OCI-LY1 (cell line): ENCODE measurements around the gene RYR3.

Experiments
- H2AFZ ChIP-seq: fragments of 200-600 bp; sonication (generic), shearing (Covaris generic); 2 replicates; pipeline ENCODE4 v1.6.0; 2014; ENCODE audit warnings: antibody characterized with exemption, mild to moderate bottlenecking, low read length
- H3F3A ChIP-seq: fragments of 200-600 bp; sonication (generic), shearing (Covaris generic); 2 replicates; pipeline ENCODE4 v1.6.0; 2014; ENCODE audit warnings: mild to moderate bottlenecking, antibody characterized with exemption, low read length, moderate library complexity; ENCODE audit not compliant: insufficient read depth
- H3K27ac ChIP-seq: fragments of 200-600 bp; sonication (generic); 2 replicates; pipeline ENCODE4 v1.5.1; 2014; ENCODE audit warnings: low read length, mixed run types, mild to moderate bottlenecking, low read depth; ENCODE audit not compliant: poor library complexity, severe bottlenecking
- H3K27me3 ChIP-seq: fragments of 200-600 bp; sonication (generic); 2 replicates; pipeline ENCODE4 v1.6.0; 2014; ENCODE audit warnings: antibody characterized with exemption, mild to moderate bottlenecking, low read length, moderate library complexity; ENCODE audit not compliant: insufficient read depth
- H3K36me3 ChIP-seq: fragments of 200-600 bp; sonication (generic); 2 replicates; pipeline ENCODE4 v1.6.1; 2014; ENCODE audit warnings: mild to moderate bottlenecking, antibody characterized with exemption, low read length, moderate library complexity, mixed read lengths; ENCODE audit not compliant: insufficient read depth
- H3K4me1 ChIP-seq: fragments of 200-600 bp; sonication (generic); 2 replicates; pipeline ENCODE4 v1.5.1; 2014; ENCODE audit warnings: mild to moderate bottlenecking, low read length, moderate library complexity; ENCODE audit not compliant: insufficient read depth, severe bottlenecking
- H3K4me2 ChIP-seq: fragments of 200-600 bp; sonication (generic), shearing (Covaris generic); 2 replicates; pipeline ENCODE4 v1.6.1; 2014; ENCODE audit warnings: low read length
- H3K4me3 ChIP-seq: fragments of 200-600 bp; sonication (generic); 2 replicates; pipeline ENCODE4 v1.5.1; 2014; ENCODE audit warnings: low read length, low read depth, mild to moderate bottlenecking, mixed read lengths; ENCODE audit not compliant: poor library complexity, severe bottlenecking
- H3K79me2 ChIP-seq: fragments of 200-600 bp; shearing (Covaris generic); 2 replicates; pipeline ENCODE4 v1.6.1; 2016; ENCODE audit warnings: mixed run types, low read length, mixed read lengths; ENCODE audit not compliant: insufficient read depth
- H3K9ac ChIP-seq: fragments of 200-600 bp; sonication (generic), shearing (Covaris generic); 2 replicates; pipeline ENCODE4 v1.6.1; 2014; ENCODE audit warnings: mild to moderate bottlenecking, low read length, mixed read lengths
- H3K9me2 ChIP-seq: fragments of 200-600 bp; sonication (generic), shearing (Covaris generic); 2 replicates; pipeline ENCODE4 v1.6.1; 2014; ENCODE audit warnings: low read depth, mild to moderate bottlenecking, low read length, mixed read lengths
- H3K9me3 ChIP-seq: fragments of 200-600 bp; shearing (Covaris generic); 2 replicates; pipeline ENCODE4 v1.6.1; 2014; ENCODE audit warnings: low read length, mixed read lengths
- H4K20me1 ChIP-seq: fragments of 200-600 bp; sonication (generic), shearing (Covaris generic); 2 replicates; pipeline ENCODE4 v1.6.0; 2016; ENCODE audit warnings: mild to moderate bottlenecking, low read length; ENCODE audit not compliant: insufficient read depth
- EZH2 ChIP-seq: fragments of 200-600 bp; sonication (generic), shearing (Covaris generic); IDR thresholded peaks from 2 replicates; pipeline ENCODE4 v1.8.0; 2017; ENCODE audit warnings: borderline replicate concordance, mixed run types, mild to moderate bottlenecking, antibody characterized with exemption, low read length, moderate library complexity, mixed read lengths
- TF ChIP-seq, protein P1 (sequence below): fragments of 200-600 bp; sonication (generic), shearing (Covaris generic); IDR thresholded peaks from 2 replicates; pipeline ENCODE4 v1.5.1; 2017; ENCODE audit warnings: mild to moderate bottlenecking, antibody characterized with exemption, low read length, moderate library complexity, mixed read lengths

RYR3 gene

GRCh38 chr15:33710748-33711147, 400.0 kb downstream of the RYR3 start:
- H3K27me3 ChIP-seq: no peaks in the 10 kb centered on the region
- H3K4me3 ChIP-seq: no peak overlapping the region
- no peaks in the 10 kb centered on the region for H3K4me1 ChIP-seq

DNA sequence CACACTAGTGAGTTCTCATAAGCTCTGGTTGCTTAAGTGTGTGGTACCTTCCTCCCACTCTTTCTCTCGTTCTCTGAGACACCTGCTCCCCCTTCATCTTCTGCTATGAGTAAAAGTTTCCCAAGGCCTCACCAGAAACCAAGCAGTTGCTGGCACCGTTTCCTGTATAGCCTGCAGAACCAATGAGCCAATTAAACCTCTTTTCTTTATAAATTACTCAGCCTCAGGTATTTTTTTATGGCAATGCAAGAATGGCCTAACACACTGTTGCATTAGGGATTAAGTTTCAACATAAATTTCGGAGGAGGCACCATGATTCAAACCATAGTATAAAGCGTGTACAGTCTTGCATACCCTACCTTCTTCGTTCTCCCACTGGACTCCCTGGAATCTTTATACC, 405.3 kb downstream of the RYR3 start:
- H4K20me1 ChIP-seq: no peaks in the 10 kb centered on the region
- no peak overlapping the region for H3K4me3 ChIP-seq
- H3K27me3 ChIP-seq: no peaks in the 10 kb centered on the region
- H3K79me2 ChIP-seq: no peaks in the 10 kb centered on the region
- no peak overlapping the region for H3K27ac ChIP-seq
- no peak for TF ChIP-seq EZH2
- TF ChIP-seq, protein P1, sequence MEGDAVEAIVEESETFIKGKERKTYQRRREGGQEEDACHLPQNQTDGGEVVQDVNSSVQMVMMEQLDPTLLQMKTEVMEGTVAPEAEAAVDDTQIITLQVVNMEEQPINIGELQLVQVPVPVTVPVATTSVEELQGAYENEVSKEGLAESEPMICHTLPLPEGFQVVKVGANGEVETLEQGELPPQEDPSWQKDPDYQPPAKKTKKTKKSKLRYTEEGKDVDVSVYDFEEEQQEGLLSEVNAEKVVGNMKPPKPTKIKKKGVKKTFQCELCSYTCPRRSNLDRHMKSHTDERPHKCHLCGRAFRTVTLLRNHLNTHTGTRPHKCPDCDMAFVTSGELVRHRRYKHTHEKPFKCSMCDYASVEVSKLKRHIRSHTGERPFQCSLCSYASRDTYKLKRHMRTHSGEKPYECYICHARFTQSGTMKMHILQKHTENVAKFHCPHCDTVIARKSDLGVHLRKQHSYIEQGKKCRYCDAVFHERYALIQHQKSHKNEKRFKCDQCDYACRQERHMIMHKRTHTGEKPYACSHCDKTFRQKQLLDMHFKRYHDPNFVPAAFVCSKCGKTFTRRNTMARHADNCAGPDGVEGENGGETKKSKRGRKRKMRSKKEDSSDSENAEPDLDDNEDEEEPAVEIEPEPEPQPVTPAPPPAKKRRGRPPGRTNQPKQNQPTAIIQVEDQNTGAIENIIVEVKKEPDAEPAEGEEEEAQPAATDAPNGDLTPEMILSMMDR: no peak
- H3K36me3 ChIP-seq: no peaks in the 10 kb centered on the region
- no peaks in the 10 kb centered on the region for H3K9me3 ChIP-seq
- no peaks in the 10 kb centered on the region for H3K4me1 ChIP-seq
- H3F3A ChIP-seq: no peaks in the 10 kb centered on the region
- no peaks in the 10 kb centered on the region for H3K9me2 ChIP-seq
- no peak overlapping the region for H2AFZ ChIP-seq
- H3K4me2 ChIP-seq: no peak overlapping the region
- no peak overlapping the region for H3K9ac ChIP-seq

More at GRCh38 chr15:33710748-33711147, 400.0 kb downstream of the RYR3 start:
- H3F3A ChIP-seq: no peaks in the 10 kb centered on the region
- H3K9me2 ChIP-seq: no peaks in the 10 kb centered on the region
- TF ChIP-seq EZH2: no peak
- TF ChIP-seq, protein P1: no peak
- no peaks in the 10 kb centered on the region for H3K9me3 ChIP-seq
- H3K27ac ChIP-seq: no peak overlapping the region
- no peak overlapping the region for H3K9ac ChIP-seq
- no peak overlapping the region for H2AFZ ChIP-seq
- no peak overlapping the region for H3K4me2 ChIP-seq
- no peaks in the 10 kb centered on the region for H3K79me2 ChIP-seq
- no peaks in the 10 kb centered on the region for H3K36me3 ChIP-seq
- no peaks in the 10 kb centered on the region for H4K20me1 ChIP-seq

GRCh38 chr15:33720952-33721351, 410.2 kb downstream of the RYR3 start:
- no peaks in the 10 kb centered on the region for H3K79me2 ChIP-seq
- H2AFZ ChIP-seq: no peak overlapping the region
- H3K9me2 ChIP-seq: no peaks in the 10 kb centered on the region
- no peaks in the 10 kb centered on the region for H3K36me3 ChIP-seq
- H3K27me3 ChIP-seq: no peaks in the 10 kb centered on the region
- no peaks in the 10 kb centered on the region for H3K4me1 ChIP-seq
- H3K4me3 ChIP-seq: no peak overlapping the region
- H3K9ac ChIP-seq: no peak overlapping the region
- no peak overlapping the region for H3K27ac ChIP-seq
- TF ChIP-seq EZH2: no peak
- TF ChIP-seq, protein P1: no peak
- H3K4me2 ChIP-seq: no peak overlapping the region
- no peaks in the 10 kb centered on the region for H3F3A ChIP-seq
- H4K20me1 ChIP-seq: no peaks in the 10 kb centered on the region
- no peaks in the 10 kb centered on the region for H3K9me3 ChIP-seq
